ENCODE measurements around the gene LTC4S.
"Not testable (repeated sequence)": the region's sequence is repeated elsewhere in the genome, so short reads cannot be mapped to it uniquely, and the experiment has no call there.

The LTC4S gene

DNA sequence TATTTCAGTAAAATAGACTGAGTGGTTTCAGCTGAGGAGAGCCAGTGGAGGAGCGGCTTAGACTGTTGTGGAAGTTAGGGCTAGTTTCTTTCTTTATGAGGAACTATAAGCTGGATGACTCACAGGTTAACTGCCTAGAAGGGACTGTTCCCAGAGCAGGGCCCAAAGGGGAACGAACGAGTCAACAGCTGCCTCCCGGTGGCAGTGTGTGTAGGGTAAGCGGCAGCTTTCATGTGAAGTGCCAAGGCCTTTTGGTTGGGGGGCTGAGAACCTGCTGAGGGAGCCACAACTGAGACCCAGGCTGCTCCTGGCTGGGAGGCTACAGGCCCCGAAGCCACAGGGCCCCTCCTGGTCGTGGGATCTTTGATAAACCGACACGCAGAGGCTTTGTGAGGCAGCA lies 33.9 kb downstream of the LTC4S start:
- DNase-seq: no peak

- DNase-seq: no peak
Observed at GRCh38 chr5:179828756-179829421, 35.1 kb downstream of the LTC4S start.

- DNase-seq: no peak
Observed at GRCh38 chr5:179829732-179830435, 36.1 kb downstream of the LTC4S start.

- DNase-seq: no peak
Observed at GRCh38 chr5:179830818-179831468, 37.2 kb downstream of the LTC4S start.

GRCh38 chr5:179832039-179832745 lies 38.4 kb downstream of the LTC4S start:
- no peak for DNase-seq

GRCh38 chr5:179833056-179833708 lies 39.4 kb downstream of the LTC4S start:
- no peak for DNase-seq

DNA sequence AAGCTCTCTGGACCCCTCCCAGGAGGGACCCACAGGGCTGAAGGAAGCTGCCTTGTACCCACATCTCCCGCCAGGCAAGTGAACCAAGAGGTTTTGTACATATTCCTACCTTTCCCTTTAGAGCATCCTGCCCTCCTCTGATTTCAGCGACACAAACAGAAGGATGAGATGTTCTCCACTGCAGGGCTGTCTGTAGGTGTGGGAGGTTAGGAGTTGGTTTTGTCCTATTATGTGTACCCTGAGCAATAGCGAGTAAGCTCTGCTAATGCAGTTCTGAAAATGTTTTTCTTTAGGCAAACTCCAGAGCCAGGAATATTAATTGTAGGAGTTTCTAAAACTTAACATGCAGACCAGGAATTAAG lies 39.9 kb downstream of the LTC4S start:
- no peak for DNase-seq

DNA sequence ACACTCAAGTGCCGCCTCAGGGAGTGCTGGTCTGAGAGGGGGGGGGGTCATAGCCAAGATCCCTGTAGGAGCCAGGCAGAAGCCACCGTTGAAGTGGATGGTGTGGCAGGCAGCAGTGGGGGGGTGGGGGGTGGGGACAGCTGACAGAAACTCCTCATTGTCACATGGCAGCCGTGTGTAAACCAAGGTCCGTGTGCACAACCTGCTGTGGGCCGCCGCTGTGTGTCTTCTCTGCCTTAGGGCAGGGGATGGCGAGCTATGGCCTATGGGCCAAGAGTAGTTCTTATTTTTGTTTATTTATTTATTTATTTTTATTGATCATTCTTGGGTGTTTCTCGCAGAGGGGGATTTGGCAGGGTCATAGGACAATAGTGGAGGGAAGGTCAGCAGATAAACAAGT lies 40.3 kb downstream of the LTC4S start:
- DNase-seq: no peak

DNA sequence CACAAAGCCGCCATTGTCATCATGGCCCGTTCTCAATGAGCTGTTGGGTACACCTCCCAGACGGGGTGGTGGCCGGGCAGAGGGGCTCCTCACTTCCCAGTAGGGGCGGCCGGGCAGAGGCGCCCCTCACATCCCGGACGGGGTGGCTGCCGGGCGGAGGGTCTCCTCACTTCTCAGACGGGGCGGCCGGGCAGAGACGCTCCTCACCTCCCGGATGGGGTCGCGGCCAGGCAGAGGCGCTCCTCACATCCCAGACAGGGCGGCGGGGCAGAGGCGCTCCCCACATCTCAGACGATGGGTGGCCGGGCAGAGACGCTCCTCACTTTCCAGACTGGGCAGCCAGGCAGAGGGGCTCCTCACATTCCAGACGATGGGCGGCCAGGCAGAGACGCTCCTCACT lies 41.1 kb downstream of the LTC4S start:
- DNase-seq: not testable (repeated sequence)

DNA sequence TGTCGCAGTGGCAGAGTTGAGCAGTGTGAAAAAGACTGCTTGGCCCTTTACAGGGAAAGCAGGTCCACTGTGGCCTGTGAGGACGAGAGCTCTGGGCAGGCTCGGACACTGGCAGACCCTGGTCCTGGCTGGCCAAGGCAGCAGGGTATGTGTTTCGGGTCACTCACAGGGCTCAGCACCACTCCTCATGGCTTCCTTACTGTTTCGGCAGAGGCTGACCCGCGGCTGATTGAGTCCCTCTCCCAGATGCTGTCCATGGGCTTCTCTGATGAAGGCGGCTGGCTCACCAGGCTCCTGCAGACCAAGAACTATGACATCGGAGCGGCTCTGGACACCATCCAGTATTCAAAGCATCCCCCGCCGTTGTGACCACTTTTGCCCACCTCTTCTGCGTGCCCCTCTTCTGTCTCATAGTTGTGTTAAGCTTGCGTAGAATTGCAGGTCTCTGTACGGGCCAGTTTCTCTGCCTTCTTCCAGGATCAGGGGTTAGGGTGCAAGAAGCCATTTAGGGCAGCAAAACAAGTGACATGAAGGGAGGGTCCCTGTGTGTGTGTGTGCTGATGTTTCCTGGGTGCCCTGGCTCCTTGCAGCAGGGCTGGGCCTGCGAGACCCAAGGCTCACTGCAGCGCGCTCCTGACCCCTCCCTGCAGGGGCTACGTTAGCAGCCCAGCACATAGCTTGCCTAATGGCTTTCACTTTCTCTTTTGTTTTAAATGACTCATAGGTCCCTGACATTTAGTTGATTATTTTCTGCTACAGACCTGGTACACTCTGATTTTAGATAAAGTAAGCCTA lies 42.6 kb downstream of the LTC4S start:
- DNase-seq: no peak

DNA sequence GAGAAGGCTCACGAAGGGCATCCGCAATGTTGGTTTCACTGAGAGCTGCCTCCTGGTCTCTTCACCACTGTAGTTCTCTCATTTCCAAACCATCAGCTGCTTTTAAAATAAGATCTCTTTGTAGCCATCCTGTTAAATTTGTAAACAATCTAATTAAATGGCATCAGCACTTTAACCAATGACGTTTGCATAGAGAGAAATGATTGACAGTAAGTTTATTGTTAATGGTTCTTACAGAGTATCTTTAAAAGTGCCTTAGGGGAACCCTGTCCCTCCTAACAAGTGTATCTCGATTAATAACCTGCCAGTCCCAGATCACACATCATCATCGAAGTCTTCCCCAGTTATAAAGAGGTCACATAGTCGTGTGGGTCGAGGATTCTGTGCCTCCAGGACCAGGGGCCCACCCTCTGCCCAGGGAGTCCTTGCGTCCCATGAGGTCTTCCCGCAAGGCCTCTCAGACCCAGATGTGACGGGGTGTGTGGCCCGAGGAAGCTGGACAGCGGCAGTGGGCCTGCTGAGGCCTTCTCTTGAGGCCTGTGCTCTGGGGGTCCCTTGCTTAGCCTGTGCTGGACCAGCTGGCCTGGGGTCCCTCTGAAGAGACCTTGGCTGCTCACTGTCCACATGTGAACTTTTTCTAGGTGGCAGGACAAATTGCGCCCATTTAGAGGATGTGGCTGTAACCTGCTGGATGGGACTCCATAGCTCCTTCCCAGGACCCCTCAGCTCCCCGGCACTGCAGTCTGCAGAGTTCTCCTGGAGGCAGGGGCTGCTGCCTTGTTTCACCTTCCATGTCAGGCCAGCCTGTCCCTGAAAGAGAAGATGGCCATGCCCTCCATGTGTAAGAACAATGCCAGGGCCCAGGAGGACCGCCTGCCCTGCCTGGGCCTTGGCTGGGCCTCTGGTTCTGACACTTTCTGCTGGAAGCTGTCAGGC lies 43.6 kb downstream of the LTC4S start:
- DNase-seq: no peak

DNA sequence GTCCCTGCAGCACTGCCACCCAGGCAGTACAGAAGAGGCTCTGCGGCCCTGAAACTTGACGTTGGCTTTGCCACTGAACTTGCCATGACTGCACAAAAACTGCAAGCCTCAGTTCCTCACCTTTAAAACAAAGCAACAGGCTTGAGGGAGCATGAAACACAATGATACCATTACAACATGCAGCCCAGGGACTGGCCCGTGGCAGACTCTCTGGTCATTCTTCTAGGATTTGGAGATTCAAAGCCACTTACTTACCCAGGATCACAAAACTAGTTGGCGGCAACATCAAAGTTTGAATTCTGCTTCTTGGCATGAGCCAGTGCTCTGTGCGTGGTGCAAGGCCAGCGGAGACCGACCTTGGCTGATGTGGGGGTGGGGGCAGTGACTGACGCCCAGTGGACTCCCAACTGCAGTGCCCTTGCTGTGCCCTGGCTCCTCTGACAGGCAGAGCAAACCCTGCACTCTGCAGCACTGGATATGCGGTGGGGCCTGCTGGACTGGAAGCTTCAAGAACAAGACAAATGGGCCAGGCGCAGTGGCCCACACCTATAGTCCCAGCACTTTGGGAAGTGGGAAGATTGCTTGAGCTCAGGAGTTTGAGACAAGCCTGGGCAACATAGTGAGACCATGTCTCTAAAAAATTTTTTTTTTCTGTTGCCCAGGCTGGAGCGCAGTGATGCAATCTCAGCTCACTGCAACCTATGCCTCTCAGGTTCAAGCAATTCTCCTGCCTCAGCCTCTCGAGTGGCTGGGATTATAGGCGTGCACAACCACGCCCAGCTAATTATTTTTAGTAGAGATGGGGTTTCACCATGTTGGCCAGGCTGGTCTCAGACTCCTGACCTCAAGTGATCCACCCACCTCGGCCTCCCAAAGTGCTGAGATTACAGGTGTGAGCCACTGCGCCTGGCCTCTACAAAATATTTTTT lies 45.8 kb downstream of the LTC4S start:
- no peak for DNase-seq

DNA sequence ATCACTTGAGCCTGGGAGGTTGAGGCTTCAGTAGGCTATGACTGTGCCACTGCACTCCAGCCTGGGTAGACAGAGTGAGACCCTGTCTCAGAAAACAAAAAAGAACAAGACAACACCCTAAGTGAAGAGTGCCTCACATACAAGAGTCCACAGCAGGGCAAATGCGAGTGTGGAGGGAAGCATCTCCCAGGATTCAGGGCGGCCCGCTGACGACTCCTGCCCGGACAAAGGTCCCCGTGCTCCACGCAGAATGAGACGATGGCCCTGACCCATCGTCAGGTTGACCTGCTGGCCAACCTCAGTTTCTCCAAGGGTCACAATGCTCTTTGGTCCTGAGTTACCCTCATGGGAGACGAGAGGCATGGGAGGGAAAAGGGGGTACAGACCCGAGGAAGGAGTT lies 46.5 kb downstream of the LTC4S start:
- no peak for DNase-seq

DNA sequence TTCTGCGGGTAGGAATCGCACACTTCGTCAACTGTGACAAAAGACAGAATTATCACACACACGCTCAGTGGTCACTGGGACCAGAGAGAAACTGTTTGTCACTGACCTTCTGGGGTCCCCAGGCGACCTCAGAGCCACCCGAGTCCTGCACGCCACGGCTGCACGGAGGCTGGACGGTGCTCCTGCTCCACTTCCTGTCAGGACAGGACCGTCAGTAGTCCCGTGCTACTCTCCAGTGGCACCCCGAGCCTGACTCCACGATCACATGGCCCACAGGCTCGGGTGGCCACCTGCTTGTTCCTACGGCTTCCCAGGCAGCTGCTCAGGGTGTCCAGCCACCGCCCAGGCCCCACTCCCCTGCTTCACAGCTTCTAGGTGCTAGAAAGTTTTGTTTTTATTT lies 47.0 kb downstream of the LTC4S start:
- DNase-seq: no peak

- no peak for DNase-seq
Observed at GRCh38 chr5:179841621-179842020, 47.8 kb downstream of the LTC4S start.

Data from SHP77 treated with DMSO at 0.1 percent for 48 hours (cell line).